Tibial artery (tissue), 4 donors: ENCODE data around the gene POLN.

Experiments
- DNase-seq, 2 donors: peaks; one replicate each; pipeline ENCODE4 v3.0.0-alpha.2; 2019
- H3K27ac ChIP-seq, 2 donors: fragments of 200-600 bp; sonication (generic) in 1 of 2; 1 replicate in 1 of 2; 2 replicates in 1 of 2; pipeline ENCODE4 v1.5.1; 2018 to 2019; ENCODE audit warnings: mild to moderate bottlenecking in 1 of 2
- H3K27me3 ChIP-seq, 2 donors: fragments of 200-600 bp; sonication (generic) in 1 of 2; one replicate each; pipeline versions ENCODE4 v1.5.1 to v1.6.0; 2016 to 2019
- H3K36me3 ChIP-seq, 3 donors: fragments of 200-600 bp; sonication (generic) in 2 of 3; one replicate each; pipeline ENCODE4 v1.5.1; 2016 to 2019; ENCODE audit warnings: mild to moderate bottlenecking in 2 of 3
- H3K4me1 ChIP-seq, 4 donors: fragments of 200-600 bp; sonication (generic) in 2 of 4; 1 replicate in 3 of 4; 2 replicates in 1 of 4; pipeline ENCODE4 v1.5.1; 2016 to 2019
- H3K4me3 ChIP-seq, 2 donors: fragments of 200-600 bp; sonication (generic) in 1 of 2; 1 replicate in 1 of 2; 2 replicates in 1 of 2; pipeline ENCODE4 v1.5.1; 2018 to 2019; ENCODE audit warnings: mild to moderate bottlenecking in 2 of 2
- H3K9me3 ChIP-seq, 3 donors: fragments of 200-600 bp; sonication (generic) in 1 of 3; one replicate each; pipeline ENCODE4 v1.5.1; 2016 to 2019
- intact Hi-C: fragments of 100-400 bp; cut with DNase I; formaldehyde crosslinking; loops from one replicate; pipeline ENCODE4 v1.15.0; 2023; ENCODE audit warnings: low total_unique reads
- TF ChIP-seq, protein P1 (sequence below), 2 experiments: fragments of 200-600 bp in 1 of 2; fragments of 450-650 bp in 1 of 2; IDR thresholded peaks; one replicate each; pipeline ENCODE4 v1.5.1; 2017 to 2019; ENCODE audit warnings: antibody characterized with exemption in 2 of 2, mild to moderate bottlenecking in 1 of 2, moderate library complexity in 1 of 2

Gene POLN

DNA sequence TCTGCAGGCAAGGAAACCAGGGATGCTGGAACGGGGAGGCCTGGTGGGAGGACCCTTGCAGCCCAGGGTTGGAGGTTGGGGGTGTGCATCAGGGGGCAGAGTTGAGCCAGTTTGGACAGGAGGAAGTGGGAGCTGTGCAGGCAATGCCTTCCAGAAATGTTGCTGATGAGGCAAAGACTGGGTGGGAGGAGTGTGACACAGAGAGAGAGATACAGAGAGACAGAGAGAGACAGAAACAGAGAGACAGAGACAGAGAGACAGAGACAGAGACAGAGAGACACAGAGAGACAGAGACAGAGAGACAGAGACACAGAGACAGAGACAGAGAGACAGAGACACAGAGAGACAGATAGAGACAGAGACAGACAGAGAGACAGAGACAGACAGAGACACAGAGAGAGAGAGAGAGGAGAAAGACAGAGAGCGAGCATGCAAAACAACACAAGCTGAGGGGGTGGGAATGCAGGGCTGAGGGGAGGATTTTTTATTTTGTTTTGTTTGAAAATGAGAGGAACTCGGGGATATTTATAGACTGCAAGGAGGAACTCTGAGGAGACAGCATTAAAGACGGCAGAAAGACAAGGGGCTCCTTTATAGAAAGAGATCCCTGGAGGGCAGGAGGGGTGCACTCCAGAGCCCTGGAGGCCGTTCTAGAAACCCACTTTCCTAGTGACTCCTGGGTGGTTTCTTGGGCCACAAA lies 1.9 kb upstream of the POLN start:
- peaks cover 0 to 67% (median 32%) of the 10 kb centered on the region in 4 donors for H3K4me1 ChIP-seq
- peak overlapping the region; percentile 56 to 82 for H3K27ac ChIP-seq
- TF ChIP-seq, protein P1, sequence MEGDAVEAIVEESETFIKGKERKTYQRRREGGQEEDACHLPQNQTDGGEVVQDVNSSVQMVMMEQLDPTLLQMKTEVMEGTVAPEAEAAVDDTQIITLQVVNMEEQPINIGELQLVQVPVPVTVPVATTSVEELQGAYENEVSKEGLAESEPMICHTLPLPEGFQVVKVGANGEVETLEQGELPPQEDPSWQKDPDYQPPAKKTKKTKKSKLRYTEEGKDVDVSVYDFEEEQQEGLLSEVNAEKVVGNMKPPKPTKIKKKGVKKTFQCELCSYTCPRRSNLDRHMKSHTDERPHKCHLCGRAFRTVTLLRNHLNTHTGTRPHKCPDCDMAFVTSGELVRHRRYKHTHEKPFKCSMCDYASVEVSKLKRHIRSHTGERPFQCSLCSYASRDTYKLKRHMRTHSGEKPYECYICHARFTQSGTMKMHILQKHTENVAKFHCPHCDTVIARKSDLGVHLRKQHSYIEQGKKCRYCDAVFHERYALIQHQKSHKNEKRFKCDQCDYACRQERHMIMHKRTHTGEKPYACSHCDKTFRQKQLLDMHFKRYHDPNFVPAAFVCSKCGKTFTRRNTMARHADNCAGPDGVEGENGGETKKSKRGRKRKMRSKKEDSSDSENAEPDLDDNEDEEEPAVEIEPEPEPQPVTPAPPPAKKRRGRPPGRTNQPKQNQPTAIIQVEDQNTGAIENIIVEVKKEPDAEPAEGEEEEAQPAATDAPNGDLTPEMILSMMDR (IDR thresholded peaks at IDR 0.05), result peak in 1 of 2 experiments; percentile 29
- intact Hi-C loops, result loop anchor here (5.0 kb wide), 3 partner anchors 173 to 562 kb away; partner anchors contain the start of genes CFAP99, FAM53A and ZFYVE28
- H3K36me3 ChIP-seq, result peaks cover 1 to 25% (median 23%) of the 10 kb centered on the region in 3 donors
- no peaks in the 10 kb centered on the region for H3K9me3 ChIP-seq
- no peaks in the 10 kb centered on the region for H3K27me3 ChIP-seq
- H3K4me3 ChIP-seq, result no peak overlapping the region
- DNase-seq, result peak; percentile 72 to 84

DNA sequence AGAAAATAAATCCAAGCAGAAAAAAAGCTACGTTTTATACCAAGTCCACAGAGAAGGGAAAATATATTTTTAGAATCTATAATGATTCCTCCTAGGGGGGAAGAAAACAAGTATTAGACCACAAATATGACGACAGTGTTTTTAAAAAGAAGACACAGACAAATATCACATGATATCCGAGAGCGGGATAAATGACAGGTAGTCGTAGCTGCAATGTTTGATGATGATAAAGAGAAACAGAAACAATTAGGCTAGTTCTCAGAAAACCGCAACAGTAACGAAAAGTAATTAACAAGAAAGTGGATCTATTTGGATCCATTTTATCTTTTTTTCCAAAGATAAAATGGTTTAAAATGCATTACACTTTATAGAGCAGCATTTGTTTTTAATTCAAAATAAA lies 918 bp downstream of the POLN start:
- intact Hi-C loops, result loop anchor here (5.0 kb wide), 3 partner anchors 176 to 559 kb away; partner anchors contain the start of genes CFAP99, FAM53A and ZFYVE28
- H3K27me3 ChIP-seq, result no peaks in the 10 kb centered on the region
- peaks cover 0 to 7% (median 0%) of the 10 kb centered on the region in 3 donors for H3K36me3 ChIP-seq
- H3K4me3 ChIP-seq, result peak overlapping the region; percentile 76 to 94
- peak overlapping the region; percentile 71 to 82 for H3K27ac ChIP-seq
- TF ChIP-seq, protein P1 (IDR thresholded peaks at IDR 0.05), result no peak
- no peaks in the 10 kb centered on the region for H3K9me3 ChIP-seq
- H3K4me1 ChIP-seq, result peaks cover 0 to 79% (median 35%) of the 10 kb centered on the region in 4 donors
- DNase-seq, result no peak

DNA sequence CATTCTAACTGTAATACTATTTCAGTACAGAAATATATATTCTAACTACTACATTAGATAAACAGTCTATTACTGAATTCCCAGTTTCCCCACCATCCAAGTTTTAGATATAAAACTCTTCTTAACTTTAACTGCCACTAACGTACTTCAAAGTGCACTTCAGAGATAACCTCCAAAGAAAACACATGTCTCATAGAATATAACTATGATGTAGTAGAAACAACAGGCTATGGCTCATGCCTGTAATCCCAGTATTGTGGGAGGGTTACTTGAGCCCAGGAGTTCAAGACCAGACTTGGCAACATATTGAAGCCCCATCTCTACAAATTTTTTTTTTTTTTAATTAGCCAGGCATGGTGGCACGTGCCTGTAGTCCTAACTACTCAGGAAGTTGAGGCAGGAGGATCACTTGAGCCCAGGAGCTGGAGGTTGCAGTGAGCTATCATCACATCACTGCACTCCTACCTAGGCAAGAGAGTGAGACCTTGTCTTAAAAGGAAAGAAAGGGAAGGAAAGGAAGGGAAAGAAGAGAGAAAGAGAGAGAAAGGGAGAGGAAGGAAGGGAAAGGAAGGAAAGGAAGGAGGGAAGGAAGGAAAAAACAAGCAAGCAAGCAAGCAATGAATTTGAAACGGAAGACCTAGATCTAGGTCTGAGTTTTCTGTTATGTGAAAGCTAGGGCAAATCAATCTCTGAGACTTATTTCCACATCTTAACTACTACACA lies 4.8 kb downstream of the POLN start:
- Histone ChIP-seq H3K4me1 (peaks cover 0 to 45% (median 24%) of the 10 kb centered on the region in 4 donors), H3K9me3 (no peaks in the 10 kb centered on the region), H3K27ac (no peak overlapping the region), H3K4me3 (no peak overlapping the region), H3K27me3 (no peaks in the 10 kb centered on the region), H3K36me3 (peaks cover 7 to 27% (median 9%) of the 10 kb centered on the region in 3 donors)
- intact Hi-C loops, result no loop called here
- TF ChIP-seq, protein P1 (IDR thresholded peaks at IDR 0.05), result no peak
- no peak for DNase-seq

DNA sequence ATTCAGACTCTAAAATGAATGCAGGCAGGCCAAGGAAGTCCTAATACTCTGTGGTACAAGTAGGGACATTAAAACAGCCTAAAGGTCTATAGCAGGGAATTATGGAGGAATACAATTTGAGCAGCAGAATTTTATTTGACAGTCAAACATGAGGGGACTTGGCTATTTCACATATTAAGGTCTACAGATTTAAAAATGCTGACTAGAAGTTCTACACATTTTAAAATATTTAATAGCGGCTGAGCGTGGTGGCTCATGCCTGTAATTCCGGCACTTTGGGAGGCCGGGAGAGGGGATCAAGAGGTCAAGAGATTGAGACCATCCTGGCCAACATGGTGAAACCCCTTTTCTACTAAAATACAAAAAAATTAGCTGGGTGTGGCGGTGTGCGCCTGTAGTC lies 10.8 kb downstream of the POLN start:
- TF ChIP-seq, protein P1 (IDR thresholded peaks at IDR 0.05), result no peak
- Histone ChIP-seq H3K4me3 (no peak overlapping the region), H3K4me1 (no peaks in the 10 kb centered on the region), H3K27me3 (no peaks in the 10 kb centered on the region), H3K27ac (no peak overlapping the region), H3K9me3 (no peaks in the 10 kb centered on the region), H3K36me3 (peaks cover 7 to 40% (median 22%) of the 10 kb centered on the region in 3 donors)
- intact Hi-C loops, result no loop called here
- no peak for DNase-seq

DNA sequence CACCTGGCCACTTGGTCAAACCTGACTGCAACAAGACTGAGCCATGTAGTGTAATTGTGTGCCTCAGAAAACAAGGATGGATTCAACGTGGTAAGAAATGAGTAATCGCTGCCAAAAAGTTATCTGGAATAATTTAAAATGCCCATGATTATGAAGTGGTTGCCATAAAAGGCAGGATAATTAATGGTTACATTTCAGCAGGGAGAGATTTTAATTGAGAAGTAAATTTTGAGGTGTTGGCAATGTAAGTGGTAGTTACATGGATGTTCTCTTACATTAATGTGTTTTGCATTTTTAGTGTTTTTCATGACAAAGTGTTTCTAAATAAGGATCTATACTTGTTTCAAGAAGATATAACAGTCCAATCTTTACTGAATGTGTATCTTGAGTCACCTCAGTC lies 15.7 kb downstream of the POLN start:
- peaks cover 7 to 33% (median 19%) of the 10 kb centered on the region in 3 donors for H3K36me3 ChIP-seq
- intact Hi-C loops, result no loop called here
- no peak for DNase-seq
- H3K9me3 ChIP-seq, result no peaks in the 10 kb centered on the region
- H3K4me1 ChIP-seq, result no peaks in the 10 kb centered on the region
- no peak overlapping the region for H3K4me3 ChIP-seq
- no peak overlapping the region for H3K27ac ChIP-seq
- TF ChIP-seq, protein P1 (IDR thresholded peaks at IDR 0.05), result no peak
- no peaks in the 10 kb centered on the region for H3K27me3 ChIP-seq
